Islet of Langerhans (tissue), 1 donor: ENCODE measurements around the gene RER1.

Source experiments
- FAIRE-seq: peaks from one replicate; lab custom pipeline; 2011; peaks lifted over from hg19 to GRCh38; lab: Jason Lieb, UNC

The RER1 gene

DNA sequence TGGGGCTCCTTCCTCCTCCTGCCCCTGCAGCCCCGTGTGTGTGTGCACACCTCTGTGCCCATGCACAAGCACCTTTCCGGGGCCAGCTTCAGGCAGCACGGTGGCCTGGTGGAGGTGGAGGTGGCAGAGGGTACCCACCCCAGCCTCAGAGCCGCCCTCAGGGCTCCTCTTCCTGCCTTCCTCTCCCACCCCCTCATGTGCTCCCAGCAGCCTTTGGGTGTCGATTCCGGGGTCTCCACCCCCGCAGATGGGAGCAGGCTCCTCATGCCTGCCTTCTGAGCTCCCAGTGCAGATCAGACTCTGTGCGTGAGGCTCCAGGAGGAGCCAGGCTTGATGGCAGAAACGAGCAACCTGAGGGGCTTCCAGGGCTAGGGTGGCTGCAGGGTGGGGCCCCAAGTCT, 55.2 kb downstream of the RER1 start:
- FAIRE-seq: no peak

DNA sequence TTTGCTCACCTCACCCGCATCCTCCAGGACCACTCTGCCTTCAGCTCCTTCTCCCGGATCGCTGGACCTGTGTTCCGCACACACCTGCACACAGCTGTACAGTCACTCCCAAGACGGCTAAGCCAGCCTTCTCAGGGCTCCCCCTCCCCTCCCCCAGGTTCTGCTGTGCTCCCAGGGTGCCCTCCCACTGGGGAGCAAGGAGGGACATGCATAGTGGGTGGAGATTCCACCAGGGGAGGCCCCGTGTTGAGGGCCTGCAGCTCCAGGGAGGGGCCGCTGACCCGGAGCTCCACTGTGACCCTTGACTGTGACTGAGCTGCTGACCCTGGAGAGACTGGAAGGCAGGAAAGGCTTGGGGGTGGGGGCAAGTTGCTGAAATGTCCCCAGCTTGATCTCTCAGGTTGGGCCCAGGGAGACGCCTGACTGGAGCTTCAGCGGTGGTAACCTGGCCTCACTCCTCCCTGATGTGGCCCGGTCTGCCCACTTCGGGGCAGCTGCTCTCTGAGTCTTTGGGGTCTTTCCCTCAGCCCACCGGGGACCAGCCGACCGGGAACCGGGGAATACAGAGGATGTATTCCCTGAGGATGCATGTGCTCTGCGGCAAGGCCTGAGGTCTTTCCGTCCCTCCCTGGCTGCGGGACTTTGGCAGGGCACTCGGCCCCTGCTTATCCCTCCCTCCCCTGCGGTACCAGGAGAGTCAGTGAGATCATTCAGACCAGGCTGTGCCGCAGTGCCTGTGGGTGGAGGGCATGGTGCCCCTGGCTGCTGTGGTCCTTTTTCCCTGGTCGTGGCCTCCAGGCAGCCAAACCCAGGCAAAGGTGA, 55.8 kb downstream of the RER1 start:
- no peak for FAIRE-seq

DNA sequence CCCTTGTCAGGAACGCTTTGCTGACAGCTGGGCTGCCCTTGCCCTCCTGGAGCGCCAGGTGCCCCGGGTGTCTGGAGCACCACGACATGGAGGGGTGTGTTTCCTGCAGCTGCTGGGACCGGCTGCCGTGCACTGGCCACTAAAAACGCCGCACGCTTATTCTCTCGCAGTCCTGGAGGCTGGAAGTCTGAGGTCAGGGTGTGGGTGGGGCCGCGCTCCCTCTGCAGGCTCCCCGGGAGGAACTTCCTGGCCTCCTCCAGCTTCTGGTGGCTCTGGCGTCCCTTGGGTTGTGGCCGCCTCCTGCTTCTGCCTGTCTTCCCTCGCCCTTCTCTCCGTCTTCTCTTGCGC, 56.4 kb downstream of the RER1 start:
- FAIRE-seq: no peak

DNA sequence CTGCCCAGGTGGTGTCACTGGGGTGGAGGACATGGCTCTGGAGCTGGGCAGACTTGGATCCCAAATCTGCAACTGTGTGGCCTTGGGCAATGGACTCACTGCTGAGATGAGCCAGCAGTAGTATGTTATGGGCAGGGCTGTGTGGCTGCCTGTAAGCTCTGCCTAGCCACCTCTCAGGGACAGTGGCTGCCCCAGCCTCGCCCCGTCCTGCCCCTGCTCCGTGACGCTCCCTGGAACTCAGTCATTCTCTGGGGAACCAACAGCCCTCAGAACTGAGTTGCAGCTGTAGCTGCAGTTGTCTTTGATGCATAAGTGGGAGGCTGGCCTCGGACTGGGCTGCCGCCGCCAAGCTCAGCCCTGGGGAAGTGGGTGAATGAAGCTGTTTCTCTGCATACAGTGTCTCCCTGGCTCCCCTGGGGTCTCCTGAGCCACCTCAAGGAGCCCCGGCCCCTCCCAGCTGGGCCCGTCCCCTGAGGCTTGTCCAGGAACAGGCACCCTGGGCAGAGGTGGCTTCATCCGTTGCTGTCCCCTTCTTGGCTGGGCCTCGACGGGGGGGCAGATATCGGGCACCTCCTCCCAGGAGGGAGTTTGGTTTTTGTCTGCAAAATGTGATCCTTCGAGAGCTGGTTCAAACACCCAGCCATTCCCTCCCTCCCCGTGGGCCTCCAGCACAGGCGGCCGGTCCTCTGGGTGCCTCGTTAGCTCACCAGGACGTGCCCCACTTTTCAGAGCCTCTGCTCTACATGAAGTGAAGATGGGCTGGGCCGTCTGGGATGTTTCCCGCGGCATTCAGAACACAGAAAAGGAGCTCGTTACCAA, 58.2 kb downstream of the RER1 start:
- no peak for FAIRE-seq

DNA sequence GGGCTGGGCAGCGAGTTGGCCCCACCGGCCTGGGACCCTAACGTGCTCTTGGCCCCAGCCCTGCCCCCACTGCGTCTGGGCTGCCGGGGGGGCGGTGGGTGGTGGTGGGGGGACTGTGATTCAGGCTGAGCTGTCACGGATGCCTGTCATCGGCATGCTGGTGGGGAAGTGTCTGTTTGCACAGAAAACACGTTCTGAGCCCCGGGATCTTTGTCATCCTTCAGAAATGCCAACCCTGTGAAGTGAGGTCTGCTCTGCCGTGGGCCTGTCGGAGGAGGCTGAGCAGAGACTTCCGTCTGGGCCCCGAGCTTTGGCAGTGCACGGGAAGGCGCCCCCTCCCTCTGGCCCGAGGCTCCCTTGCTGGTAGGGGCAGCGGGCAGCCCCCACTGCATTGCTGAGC, 60.1 kb downstream of the RER1 start:
- no peak for FAIRE-seq

DNA sequence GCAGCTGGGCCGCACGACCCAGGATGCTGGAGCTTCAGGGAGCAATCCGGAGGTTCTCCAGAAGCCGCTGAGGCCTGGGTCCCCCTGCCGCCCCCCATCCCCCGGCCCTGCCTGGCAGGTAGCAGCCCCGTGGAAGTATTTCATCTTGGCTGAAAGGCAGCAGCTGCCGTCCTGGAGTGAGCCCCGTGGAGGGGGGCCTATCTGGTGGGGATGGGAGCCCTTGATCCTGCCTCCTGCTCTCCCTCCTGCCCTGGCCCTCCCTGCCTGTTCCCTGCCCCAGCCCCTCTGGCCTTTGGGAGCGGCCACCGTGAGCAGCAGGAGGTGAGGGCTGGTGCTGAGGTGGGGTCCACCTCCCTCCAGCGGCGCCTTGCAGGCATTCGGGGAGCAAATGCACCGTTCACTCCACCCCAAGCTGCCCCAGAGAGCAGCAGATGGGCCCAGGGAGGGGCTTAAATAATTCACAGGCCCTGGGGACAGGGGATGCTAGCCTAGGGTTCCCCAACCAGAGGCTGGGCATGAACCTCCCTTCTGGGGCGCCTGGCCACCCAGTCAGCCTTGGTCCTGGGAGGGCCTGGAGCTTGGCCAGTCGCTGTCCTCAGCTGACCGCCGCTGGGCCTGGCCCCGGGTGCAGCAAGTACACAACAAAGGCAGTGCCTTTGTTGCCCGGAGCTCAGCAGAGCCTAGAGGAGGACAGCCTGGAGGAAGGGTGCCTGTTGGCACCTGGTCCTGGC, 60.7 kb downstream of the RER1 start:
- FAIRE-seq: no peak

DNA sequence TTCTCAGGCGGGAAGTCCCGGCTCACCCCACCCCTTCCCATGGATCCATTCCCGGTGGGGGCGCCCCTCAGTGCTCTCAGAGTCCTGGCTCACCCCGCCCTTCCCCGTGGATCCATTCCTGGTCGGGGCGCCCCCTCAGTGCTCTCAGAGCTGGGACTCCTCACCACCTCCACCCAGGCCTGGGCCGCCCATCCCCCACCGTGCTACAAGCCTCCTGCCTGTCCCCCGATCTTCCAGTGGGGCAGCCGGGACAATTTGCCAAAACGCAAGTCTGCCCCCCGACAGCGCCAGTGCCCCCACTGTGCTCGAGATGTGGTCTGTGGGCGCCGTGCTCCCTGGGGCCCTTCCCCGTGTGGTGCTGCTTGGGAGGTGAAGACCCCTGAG, 61.3 kb downstream of the RER1 start:
- no peak for FAIRE-seq

DNA sequence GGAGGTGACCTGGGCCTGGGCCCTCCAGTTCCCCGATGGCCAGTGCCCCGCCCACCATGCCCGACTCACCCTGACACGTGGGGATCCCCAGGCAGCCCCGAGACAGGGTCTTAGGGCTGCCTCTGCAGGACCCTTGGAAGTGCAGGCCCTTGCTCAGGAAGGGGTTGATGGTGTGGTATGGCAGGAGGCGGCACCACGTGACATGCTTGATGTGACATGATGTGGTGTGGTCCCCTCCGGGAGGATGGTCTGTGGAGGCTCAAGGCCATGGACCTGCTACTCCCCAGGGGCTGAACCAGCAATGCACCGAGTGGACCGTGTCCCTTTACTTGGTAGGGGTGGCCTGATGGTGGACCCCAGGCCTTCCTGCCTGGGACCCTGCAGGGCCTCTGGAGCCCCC, 62.6 kb downstream of the RER1 start:
- no peak for FAIRE-seq
